HAP-1 (cell line): ENCODE data around the gene EVI5L.
"Not testable (repeated sequence)": the region's sequence is repeated elsewhere in the genome, so short reads cannot be mapped to it uniquely, and the experiment has no call there.

Experiments used
- DNase-seq, 2 experiments: peaks; one replicate each; pipeline ENCODE4 v3.0.0-alpha.2; 2016 to 2020; ENCODE audit warnings: low spot score in 2 of 2
- H3K27me3 ChIP-seq: fragments of 250-450 bp; sonication (Bioruptor Pico); 2 replicates; pipeline ENCODE4 v1.5.1; 2020; ENCODE audit warnings: low read depth, mild to moderate bottlenecking, moderate library complexity
- H3K36me3 ChIP-seq: fragments of 250-450 bp; sonication (Bioruptor Pico); replicated peaks from 2 replicates; pipeline ENCODE4 v1.5.1; 2020; ENCODE audit warnings: mild to moderate bottlenecking
- H3K4me1 ChIP-seq: fragments of 250-450 bp; sonication (Bioruptor Pico); 2 replicates; pipeline ENCODE4 v1.5.1; 2020; ENCODE audit warnings: mild to moderate bottlenecking
- H3K4me3 ChIP-seq: fragments of 250-450 bp; sonication (Bioruptor Pico); 2 replicates; pipeline ENCODE4 v1.5.1; 2020; ENCODE audit warnings: mild to moderate bottlenecking, moderate library complexity
- H3K9me3 ChIP-seq: fragments of 250-450 bp; sonication (Bioruptor Pico); 2 replicates; pipeline ENCODE4 v1.5.1; 2020; ENCODE audit warnings: mild to moderate bottlenecking, moderate library complexity
- in situ Hi-C: fragments of 300-500 bp; cut with MboI; formaldehyde crosslinking; loops from 3 replicates; pipeline ENCODE4 v1.14.3; 2020; ENCODE audit warnings: low sequenced_read_pairs, inconsistent platforms, mixed read lengths

The EVI5L gene

GRCh38 chr19:7795555-7796161, 34.4 kb upstream of the EVI5L start:
- Histone ChIP-seq H3K9me3 (no peaks in the 10 kb centered on the region), H3K36me3 (no peaks in the 10 kb centered on the region), H3K4me1 (peaks cover 16% of the 10 kb centered on the region), H3K4me3 (no peak overlapping the region), H3K27me3 (peaks cover 2% of the 10 kb centered on the region; the same call in 1 of the 2 replicates)
- in situ Hi-C loops: no loop called here
- no peak for DNase-seq

GRCh38 chr19:7799640-7800355, 30.2 kb upstream of the EVI5L start:
- H3K27me3 ChIP-seq: peaks cover 3% of the 10 kb centered on the region; the same call in 1 of the 2 replicates
- in situ Hi-C loops: loop anchor here (5.0 to 25.0 kb wide), 3 partner anchors 232 to 687 kb away; no protein-coding TSS in a partner anchor
- peak overlapping the region; percentile 10; the same call in 1 of the 2 replicates for H3K4me3 ChIP-seq
- H3K9me3 ChIP-seq: no peaks in the 10 kb centered on the region; the same call in 1 of the 2 replicates
- DNase-seq: peak; percentile 84 to 89
- no peaks in the 10 kb centered on the region for H3K36me3 ChIP-seq
- H3K4me1 ChIP-seq: peaks cover 16% of the 10 kb centered on the region

- Histone ChIP-seq H3K36me3 (no peaks in the 10 kb centered on the region), H3K4me1 (peaks cover 16% of the 10 kb centered on the region), H3K4me3 (no peak overlapping the region), H3K27me3 (peaks cover 8% of the 10 kb centered on the region; the same call in 1 of the 2 replicates), H3K9me3 (no peaks in the 10 kb centered on the region; the same call in 1 of the 2 replicates)
- DNase-seq: no peak
- in situ Hi-C loops: loop anchor here (5.0 to 25.0 kb wide), 3 partner anchors 234 to 689 kb away; no protein-coding TSS in a partner anchor
These were observed 28.9 kb upstream of the EVI5L start for GRCh38 chr19:7801020-7801570.

GRCh38 chr19:7806234-7806633, 23.8 kb upstream of the EVI5L start:
- Histone ChIP-seq H3K9me3 (no peaks in the 10 kb centered on the region), H3K4me1 (no peaks in the 10 kb centered on the region), H3K36me3 (no peaks in the 10 kb centered on the region), H3K4me3 (no peak overlapping the region), H3K27me3 (peaks cover 5% of the 10 kb centered on the region; the same call in 1 of the 2 replicates)
- in situ Hi-C loops: loop anchor here (10.0 to 25.0 kb wide), 2 partner anchors 451 to 694 kb away; no protein-coding TSS in a partner anchor
- no peak for DNase-seq

GRCh38 chr19:7806876-7807275, 23.1 kb upstream of the EVI5L start:
- no peaks in the 10 kb centered on the region for H3K9me3 ChIP-seq
- no peaks in the 10 kb centered on the region for H3K36me3 ChIP-seq
- H3K4me3 ChIP-seq: no peak overlapping the region
- H3K4me1 ChIP-seq: no peaks in the 10 kb centered on the region
- DNase-seq: no peak
- in situ Hi-C loops: loop anchor here (10.0 to 25.0 kb wide), 2 partner anchors 452 to 695 kb away; no protein-coding TSS in a partner anchor
- H3K27me3 ChIP-seq: peaks cover 5% of the 10 kb centered on the region; the same call in 1 of the 2 replicates

GRCh38 chr19:7808108-7808507, 21.9 kb upstream of the EVI5L start:
- peaks cover 5% of the 10 kb centered on the region; the same call in 1 of the 2 replicates for H3K27me3 ChIP-seq
- no peak overlapping the region for H3K4me3 ChIP-seq
- in situ Hi-C loops: loop anchor here (10.0 to 25.0 kb wide), 2 partner anchors 453 to 696 kb away; no protein-coding TSS in a partner anchor

GRCh38 chr19:7811989-7812388, 18.0 kb upstream of the EVI5L start:
- Histone ChIP-seq H3K4me1 (no peaks in the 10 kb centered on the region), H3K27me3 (no peaks in the 10 kb centered on the region), H3K9me3 (no peaks in the 10 kb centered on the region), H3K4me3 (no peak overlapping the region), H3K36me3 (no peaks in the 10 kb centered on the region)
- in situ Hi-C loops: loop anchor here (25.0 kb wide), 1 partner anchor 700 kb away; no protein-coding TSS in a partner anchor
- DNase-seq: no peak

More at GRCh38 chr19:7808108-7808507, 21.9 kb upstream of the EVI5L start:
- H3K36me3 ChIP-seq: no peaks in the 10 kb centered on the region
- H3K9me3 ChIP-seq: no peaks in the 10 kb centered on the region
- DNase-seq: no peak
- no peaks in the 10 kb centered on the region for H3K4me1 ChIP-seq

GRCh38 chr19:7815325-7815724, 14.7 kb upstream of the EVI5L start:
- no peak overlapping the region for H3K4me3 ChIP-seq
- no peaks in the 10 kb centered on the region for H3K4me1 ChIP-seq
- in situ Hi-C loops: loop anchor here (25.0 kb wide), 1 partner anchor 703 kb away; no protein-coding TSS in a partner anchor
- H3K9me3 ChIP-seq: 0 out of 2 replicates have a peak, but pooled peaks cover 4% of the 10 kb centered on the region
- H3K27me3 ChIP-seq: no peaks in the 10 kb centered on the region
- no peak for DNase-seq
- no peaks in the 10 kb centered on the region for H3K36me3 ChIP-seq

GRCh38 chr19:7816040-7816439, 14.0 kb upstream of the EVI5L start:
- not testable (repeated sequence) for H3K27me3 ChIP-seq, H3K9me3 ChIP-seq, H3K4me3 ChIP-seq, H3K4me1 ChIP-seq, DNase-seq, H3K36me3 ChIP-seq
- in situ Hi-C loops: loop anchor here (25.0 kb wide), 1 partner anchor 704 kb away; no protein-coding TSS in a partner anchor

GRCh38 chr19:7817801-7818200, 12.2 kb upstream of the EVI5L start:
- no peaks in the 10 kb centered on the region for H3K36me3 ChIP-seq
- H3K4me1 ChIP-seq: no peaks in the 10 kb centered on the region
- DNase-seq: no peak
- 0 out of 2 replicates have a peak, but pooled peaks cover 4% of the 10 kb centered on the region for H3K9me3 ChIP-seq
- no peak overlapping the region for H3K4me3 ChIP-seq
- in situ Hi-C loops: loop anchor here (25.0 kb wide), 1 partner anchor 706 kb away; no protein-coding TSS in a partner anchor
- H3K27me3 ChIP-seq: 0 out of 2 replicates have a peak, but pooled peaks cover 3% of the 10 kb centered on the region

- no peaks in the 10 kb centered on the region for H3K4me1 ChIP-seq
- 0 out of 2 replicates have a peak, but pooled peaks cover 3% of the 10 kb centered on the region for H3K27me3 ChIP-seq
- no peak overlapping the region for H3K4me3 ChIP-seq
- in situ Hi-C loops: loop anchor here (25.0 kb wide), 1 partner anchor 707 kb away; no protein-coding TSS in a partner anchor
- H3K36me3 ChIP-seq: no peaks in the 10 kb centered on the region
- 0 out of 2 replicates have a peak, but pooled peaks cover 4% of the 10 kb centered on the region for H3K9me3 ChIP-seq
- DNase-seq: no peak
These were observed 11.2 kb upstream of the EVI5L start for GRCh38 chr19:7818806-7819205.

GRCh38 chr19:7819337-7819736, 10.7 kb upstream of the EVI5L start:
- Histone ChIP-seq H3K4me1 (no peaks in the 10 kb centered on the region), H3K4me3 (no peak overlapping the region), H3K9me3 (0 out of 2 replicates have a peak, but pooled peaks cover 4% of the 10 kb centered on the region), H3K36me3 (no peaks in the 10 kb centered on the region), H3K27me3 (0 out of 2 replicates have a peak, but pooled peaks cover 3% of the 10 kb centered on the region)
- DNase-seq: no peak
- in situ Hi-C loops: loop anchor here (25.0 kb wide), 1 partner anchor 707 kb away; no protein-coding TSS in a partner anchor

GRCh38 chr19:7820588-7820987, 9.4 kb upstream of the EVI5L start:
- H3K27me3 ChIP-seq: 0 out of 2 replicates have a peak, but pooled peaks cover 3% of the 10 kb centered on the region
- no peak for DNase-seq
- no peaks in the 10 kb centered on the region for H3K4me1 ChIP-seq
- 0 out of 2 replicates have a peak, but pooled peaks cover 4% of the 10 kb centered on the region for H3K9me3 ChIP-seq
- in situ Hi-C loops: loop anchor here (25.0 kb wide), 1 partner anchor 708 kb away; no protein-coding TSS in a partner anchor
- no peak overlapping the region for H3K4me3 ChIP-seq
- no peaks in the 10 kb centered on the region for H3K36me3 ChIP-seq
